Glomerular visceral epithelial cell (primary cell): ENCODE results near the gene OR2AJ1.

ENCODE experiments used
- DNase-seq: peaks from one replicate; pipeline ENCODE4 v3.0.0-alpha.2; 2016; ENCODE audit errors: extremely low spot score

OR2AJ1 gene

DNA sequence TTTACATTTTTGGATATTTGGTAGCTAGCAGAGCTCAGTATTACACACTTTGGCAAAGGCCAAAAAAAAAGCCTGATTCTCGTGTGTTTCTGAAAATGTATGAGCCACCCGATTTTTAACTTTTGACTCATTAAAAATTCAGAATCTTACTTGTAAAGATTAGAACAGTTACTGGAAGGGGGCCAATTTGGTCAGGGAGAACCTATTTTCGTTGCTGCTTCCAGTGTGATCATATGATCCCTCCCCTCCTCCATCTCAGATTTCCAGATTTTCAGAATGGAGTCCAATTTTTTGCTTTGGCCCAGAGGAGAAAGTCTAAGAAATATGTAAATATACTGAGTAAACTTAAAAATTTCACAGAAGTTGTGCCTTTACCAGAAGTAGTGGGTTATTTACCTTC is 37.1 kb downstream of the OR2AJ1 start:
- no peak for DNase-seq

DNA sequence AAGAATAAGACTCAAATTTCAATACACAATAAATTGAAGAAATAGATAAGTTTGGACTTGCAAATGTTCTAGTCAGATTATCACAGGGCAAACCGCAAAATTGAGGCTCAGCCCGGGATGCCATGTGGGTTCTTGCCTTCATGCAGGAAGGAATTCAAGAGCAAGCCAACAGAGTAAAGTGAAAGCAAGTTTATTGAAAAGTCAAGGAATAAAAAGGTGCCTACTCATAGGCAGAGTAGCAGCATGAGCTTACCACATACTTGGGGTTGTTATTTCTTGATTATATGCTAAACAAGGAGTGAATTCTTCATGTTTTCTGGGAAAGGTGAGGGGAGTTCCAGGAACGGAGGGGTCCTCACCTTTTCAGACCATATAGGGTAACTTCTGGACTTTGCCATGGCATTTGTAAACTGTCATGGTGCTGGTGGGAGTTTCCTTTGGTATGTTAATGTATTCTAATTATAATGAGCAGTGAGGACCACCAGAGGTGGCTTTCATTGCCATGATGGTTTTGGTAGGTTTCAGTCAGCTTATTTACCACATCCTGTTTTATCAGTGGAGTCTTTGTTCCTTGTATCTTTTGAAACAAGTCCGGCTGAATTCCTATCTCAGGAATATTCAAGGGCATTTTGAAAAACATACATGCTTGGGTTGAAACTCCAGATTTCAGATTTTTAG is 38.4 kb downstream of the OR2AJ1 start:
- DNase-seq = no peak

DNA sequence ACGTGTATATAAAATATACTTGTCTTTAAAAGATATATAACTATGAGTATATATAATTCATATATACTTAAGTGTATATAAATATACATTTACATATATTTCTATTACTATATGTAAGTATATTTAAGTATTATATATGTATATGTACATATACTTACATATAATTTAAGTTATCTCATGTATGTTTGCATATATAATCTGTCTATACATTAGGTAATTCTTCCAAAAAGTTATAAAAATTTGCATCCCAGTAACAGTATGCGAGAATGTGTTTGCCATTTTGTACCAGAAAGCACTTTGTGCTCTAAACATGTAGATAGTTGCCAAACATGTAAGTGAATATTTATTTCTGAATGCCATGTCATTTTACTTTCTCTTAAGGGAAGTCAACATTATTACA is 40.2 kb downstream of the OR2AJ1 start, which contains the start of gene OR2AK2:
OR2AK2 (plus strand) TSS at position 301 of the 400 bp plus-strand sequence. CDS start 144 bp downstream, outside the sequence.
- DNase-seq = no peak

DNA sequence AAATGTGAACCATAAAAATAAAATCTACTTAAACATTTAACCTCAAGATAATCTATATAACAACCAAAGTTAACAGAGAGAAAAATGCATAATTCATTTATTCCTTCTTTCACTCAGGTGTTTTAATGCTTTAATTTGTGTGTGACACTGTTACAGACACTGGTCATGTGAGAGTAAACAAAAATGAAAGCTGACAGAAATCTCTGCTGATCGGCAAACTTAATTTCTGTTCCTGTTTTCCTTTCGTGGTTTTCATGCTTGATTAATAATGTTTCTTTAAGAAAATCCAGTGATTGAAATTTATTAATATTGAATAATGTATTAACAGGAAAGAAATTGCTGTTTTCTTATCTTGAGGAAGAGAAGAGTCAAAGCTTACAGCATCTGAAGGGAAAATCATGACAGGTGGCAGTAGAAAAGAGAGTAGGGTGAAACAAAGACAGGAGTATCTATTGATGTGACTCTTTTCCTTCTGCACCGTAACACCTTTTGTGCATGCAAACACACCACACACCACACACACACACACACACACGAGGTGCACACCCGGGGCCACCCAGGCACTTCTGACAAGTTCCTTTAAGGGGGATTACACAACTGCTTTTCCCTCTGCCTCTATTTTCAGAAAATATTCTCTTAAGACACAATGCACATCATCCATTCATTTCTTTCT is 42.0 kb downstream of the OR2AJ1 start:
- DNase-seq = no peak
